Fibroblast of mammary gland (primary cell): ENCODE data around the gene MTM1.

Experiments
- DNase-seq: peaks from one replicate; pipeline ENCODE4 v3.0.0-alpha.2; 2010; ENCODE audit warnings: low read depth
- H3K4me3 ChIP-seq: 2 replicates; pipeline ENCODE4 v1.5.1; 2011; ENCODE audit warnings: low read depth, mild to moderate bottlenecking, low read length, moderate library complexity; ENCODE audit not compliant: control insufficient read depth
- CTCF ChIP-seq: conservative IDR thresholded peaks from 2 replicates; pipeline ENCODE4 v1.5.1; 2011; ENCODE audit warnings: low read depth, low read length, inconsistent platforms; ENCODE audit not compliant: control insufficient read depth, insufficient read depth

MTM1 gene

DNA sequence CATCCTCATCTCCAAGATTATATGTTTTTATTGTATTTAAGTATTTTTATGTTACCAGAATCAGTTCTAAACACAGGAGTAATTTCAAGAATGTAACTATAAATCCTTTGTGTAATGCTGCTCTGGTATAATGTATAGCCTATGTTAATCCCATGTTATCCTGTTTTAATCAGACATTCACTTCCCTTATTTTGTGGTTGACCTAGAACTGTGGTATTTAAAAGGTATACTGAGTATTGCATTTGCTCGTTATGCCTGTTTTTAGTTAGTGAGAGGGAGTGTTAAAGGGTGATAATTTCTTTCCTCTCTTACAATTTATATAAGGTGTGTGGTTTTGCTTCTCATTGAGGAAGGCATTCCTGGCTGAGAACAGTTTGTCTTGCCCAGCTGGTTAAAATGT, 26.2 kb downstream of the MTM1 start:
- H3K4me3 ChIP-seq: no peak overlapping the region
- no peak for TF ChIP-seq CTCF

DNA sequence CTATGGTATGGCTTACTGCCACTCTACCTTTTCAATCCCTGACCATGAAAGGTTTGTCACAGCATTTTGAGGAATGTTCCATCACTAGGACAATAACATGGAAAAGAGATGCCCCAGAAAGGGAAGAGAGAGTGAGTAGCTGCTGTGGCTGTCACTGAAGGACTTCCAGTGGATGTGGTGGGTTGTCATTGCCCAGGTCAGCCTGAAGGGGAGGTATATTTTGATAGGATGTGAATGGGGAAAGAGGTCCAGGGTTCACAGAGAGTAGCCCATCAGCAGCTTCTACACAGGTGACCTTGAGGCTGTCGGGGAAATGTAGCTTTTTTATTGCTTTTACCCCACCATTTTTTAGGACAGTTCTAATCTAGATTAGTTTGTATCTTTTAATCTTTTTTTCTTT, 30.8 kb downstream of the MTM1 start:
- DNase-seq: no peak
- no peak for TF ChIP-seq CTCF
- no peak overlapping the region for H3K4me3 ChIP-seq

More for the DNA sequence above, 26.2 kb downstream of the MTM1 start:
- no peak for DNase-seq

DNA sequence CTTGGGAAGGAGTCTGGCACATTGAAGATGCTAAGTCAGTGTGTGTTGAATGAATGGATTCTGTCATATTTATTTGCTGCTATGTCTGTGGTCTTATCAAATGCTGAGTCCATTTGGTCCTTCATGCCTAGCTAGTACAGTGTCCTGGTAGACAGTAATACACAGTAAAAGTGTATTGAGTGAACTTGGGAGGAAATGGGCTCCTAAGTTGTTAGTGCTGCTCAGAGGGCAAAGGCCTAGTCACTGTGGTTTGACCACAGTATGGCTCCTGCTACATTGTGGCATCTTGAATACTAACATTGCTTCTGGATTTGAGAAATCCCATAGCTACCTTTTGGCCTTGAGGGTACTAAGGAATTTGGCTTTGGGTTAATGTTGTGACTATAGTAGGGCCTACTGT, 33.9 kb downstream of the MTM1 start:
- no peak for TF ChIP-seq CTCF
- H3K4me3 ChIP-seq: no peak overlapping the region
- DNase-seq: no peak

- no peak for DNase-seq
Measured at GRCh38 chrX:150602743-150603142, 34.3 kb downstream of the MTM1 start.

GRCh38 chrX:150605603-150606002, 37.2 kb downstream of the MTM1 start:
- DNase-seq: no peak
- H3K4me3 ChIP-seq: no peak overlapping the region
- TF ChIP-seq CTCF: no peak

More at GRCh38 chrX:150602743-150603142, 34.3 kb downstream of the MTM1 start:
- no peak overlapping the region for H3K4me3 ChIP-seq
- TF ChIP-seq CTCF: no peak

DNA sequence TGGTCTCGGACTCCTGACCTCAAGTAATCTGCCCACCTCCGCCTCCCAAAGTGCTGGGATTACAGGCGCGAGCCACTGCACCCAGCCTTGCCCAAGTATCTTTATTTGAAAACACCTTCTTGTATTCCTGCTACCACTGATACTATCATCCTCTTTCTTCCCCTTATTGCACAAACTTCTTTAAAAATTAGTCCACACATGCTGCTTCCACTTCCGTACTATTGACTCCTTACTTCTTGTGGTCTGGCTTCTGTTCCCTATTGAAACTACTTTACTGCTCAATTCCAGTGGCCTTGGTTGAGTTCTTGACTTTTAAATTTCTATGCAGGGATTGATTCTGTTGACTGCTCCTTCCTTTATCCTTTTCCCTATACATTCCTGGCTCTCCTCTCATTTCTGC, 38.8 kb downstream of the MTM1 start:
- no peak for DNase-seq
- TF ChIP-seq CTCF: no peak
- no peak overlapping the region for H3K4me3 ChIP-seq

DNA sequence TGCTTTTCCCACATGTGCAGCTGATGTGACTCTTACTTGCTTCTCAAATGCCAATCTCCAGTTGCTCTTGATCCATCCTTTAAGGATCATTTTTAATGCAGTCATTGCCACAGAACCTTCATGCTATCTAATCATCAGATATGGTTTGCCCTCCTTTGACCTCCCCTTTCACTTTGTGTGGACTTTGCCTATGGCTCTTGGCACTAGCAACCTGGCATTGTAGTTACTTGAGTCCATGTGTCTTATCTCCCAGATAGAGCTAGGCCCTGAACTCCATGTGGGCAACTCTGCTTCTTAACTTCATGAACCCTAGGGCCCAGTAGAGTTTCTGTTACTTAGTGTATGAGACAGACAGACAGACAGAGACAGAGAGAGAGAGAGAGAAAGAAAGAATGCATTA, 41.6 kb downstream of the MTM1 start:
- no peak overlapping the region for H3K4me3 ChIP-seq
- DNase-seq: no peak
- TF ChIP-seq CTCF: no peak
